Ishikawa (cell line): ENCODE measurements around the gene RBM27.

Experiments used
- CEBPB ChIP-seq: IDR thresholded peaks from 2 replicates; pipeline ENCODE4 v1.6.1; 2012
- CREB1 ChIP-seq: IDR thresholded peaks from 2 replicates; pipeline ENCODE4 v1.6.1; 2012; ENCODE audit warnings: low read depth
- EGR1 ChIP-seq: IDR thresholded peaks from 2 replicates; pipeline ENCODE4 v1.6.1; 2012
- EP300 ChIP-seq: IDR thresholded peaks from 2 replicates; pipeline ENCODE4 v1.6.1; 2012; ENCODE audit warnings: borderline replicate concordance
- FOXM1 ChIP-seq: IDR thresholded peaks from 2 replicates; pipeline ENCODE4 v1.6.1; 2012; ENCODE audit warnings: low read depth, borderline replicate concordance
- MAX ChIP-seq: IDR thresholded peaks from 2 replicates; pipeline ENCODE4 v1.6.1; 2012
- NFIC ChIP-seq: IDR thresholded peaks from 2 replicates; pipeline ENCODE4 v1.6.1; 2012
- RAD21 ChIP-seq: IDR thresholded peaks from 2 replicates; pipeline ENCODE4 v1.6.1; 2012; ENCODE audit warnings: low read depth
- REST ChIP-seq: IDR thresholded peaks from 2 replicates; pipeline ENCODE4 v1.6.1; 2012; ENCODE audit warnings: low read depth, mild to moderate bottlenecking
- TAF1 ChIP-seq: IDR thresholded peaks from 2 replicates; pipeline ENCODE4 v1.6.1; 2012; ENCODE audit warnings: low read depth, mild to moderate bottlenecking
- TCF12 ChIP-seq: IDR thresholded peaks from 2 replicates; pipeline ENCODE4 v1.6.1; 2012; ENCODE audit warnings: low read depth
- TEAD4 ChIP-seq: IDR thresholded peaks from 2 replicates; pipeline ENCODE4 v1.6.1; 2012
- USF1 ChIP-seq: IDR thresholded peaks from 2 replicates; pipeline ENCODE4 v1.6.1; 2012
- YY1 ChIP-seq: IDR thresholded peaks from 2 replicates; pipeline ENCODE4 v1.6.1; 2012; ENCODE audit warnings: low read depth
- ZBTB7A ChIP-seq: IDR thresholded peaks from 2 replicates; pipeline ENCODE4 v1.6.1; 2012; ENCODE audit warnings: low read depth

RBM27 gene

GRCh38 chr5:146221234-146221633, 17.8 kb downstream of the RBM27 start:
- TF ChIP-seq NFIC = no peak
- no peak for TF ChIP-seq USF1
- no peak for TF ChIP-seq CEBPB
- no peak for TF ChIP-seq TCF12
- TF ChIP-seq TEAD4 = no peak
- TF ChIP-seq EGR1 = no peak
- TF ChIP-seq ZBTB7A = no peak
- TF ChIP-seq FOXM1 = no peak
- TF ChIP-seq REST = no peak
- TF ChIP-seq CREB1 = no peak
- no peak for TF ChIP-seq YY1
- no peak for TF ChIP-seq TAF1
- no peak for TF ChIP-seq EP300
- no peak for TF ChIP-seq MAX
- TF ChIP-seq RAD21 = no peak

- no peak for TF ChIP-seq EP300
- no peak for TF ChIP-seq TAF1
- no peak for TF ChIP-seq USF1
Measured at GRCh38 chr5:146222005-146222404, 18.6 kb downstream of the RBM27 start.

GRCh38 chr5:146223179-146223578, 19.8 kb downstream of the RBM27 start:
- no peak for TF ChIP-seq CREB1

GRCh38 chr5:146229222-146229621, 25.8 kb downstream of the RBM27 start:
- TF ChIP-seq TAF1 = no peak
- no peak for TF ChIP-seq NFIC
- no peak for TF ChIP-seq CEBPB
- TF ChIP-seq USF1 = no peak
- TF ChIP-seq RAD21 = no peak

- TF ChIP-seq MAX (no peak), TAF1 (no peak), REST (no peak), ZBTB7A (no peak), YY1 (no peak), CREB1 (no peak), EP300 (no peak), TCF12 (no peak), EGR1 (no peak), FOXM1 (no peak)
Measured at GRCh38 chr5:146232223-146232622, 28.8 kb downstream of the RBM27 start.

GRCh38 chr5:146233441-146233840, 30.0 kb downstream of the RBM27 start:
- no peak for TF ChIP-seq YY1
- no peak for TF ChIP-seq FOXM1
- TF ChIP-seq EP300 = no peak
- TF ChIP-seq NFIC = no peak

- no peak for TF ChIP-seq CREB1
- TF ChIP-seq USF1 = no peak
- no peak for TF ChIP-seq MAX
- no peak for TF ChIP-seq ZBTB7A
- TF ChIP-seq TEAD4 = no peak
- TF ChIP-seq FOXM1 = no peak
Measured at GRCh38 chr5:146238973-146239372, 35.6 kb downstream of the RBM27 start.
